H7 (cell line): ENCODE data around the gene XG. TPM values are rescaled to one million over a fixed set of nuclear protein-coding genes. Genes with fewer than 3 reads are reported as not detected.
"Not testable (repeated sequence)": the region's sequence is repeated elsewhere in the genome, so short reads cannot be mapped to it uniquely, and the experiment has no call there.

Source experiments
- DNase-seq: peaks from one replicate; pipeline ENCODE4 v3.0.0; 2012
- H3K27me3 ChIP-seq: 2 replicates; pipeline ENCODE4 v1.6.0; 2011; ENCODE audit warnings: mild to moderate bottlenecking, low read length; ENCODE audit not compliant: control insufficient read depth, insufficient read depth
- H3K36me3 ChIP-seq: replicated peaks from 2 replicates; pipeline ENCODE4 v1.5.1; 2011; ENCODE audit warnings: low read length; ENCODE audit not compliant: control insufficient read depth, insufficient read depth
- H3K4me3 ChIP-seq: 2 replicates; pipeline ENCODE4 v1.5.1; 2011; ENCODE audit warnings: low read depth, mild to moderate bottlenecking, control low read depth, low read length, moderate library complexity; ENCODE audit not compliant: insufficient read depth
- total RNA-seq: library from RNA; depleted of rRNA; stranded (reverse); fragments of >200 nt; shearing (Covaris generic); gene quantifications from 2 replicates; pipeline ENCODE4 v1.2.3, GENCODE V29; 2014; rRNA removed

Gene XG
- 0.17 and 0.67 TPM in 2 replicates for total RNA-seq

GRCh38 chrX:2751874-2752300 lies at the start of gene XG:
XG (plus strand) TSS chrX:2752040; CDS start chrX:2752275, 235 bp downstream.
- not testable (repeated sequence) for H3K36me3 ChIP-seq, DNase-seq, H3K27me3 ChIP-seq, H3K4me3 ChIP-seq

GRCh38 chrX:2703991-2704369 lies 47.9 kb upstream of the XG start:
- no peaks in the 10 kb centered on the region for H3K36me3 ChIP-seq
- DNase-seq, result peak; percentile 53
- no peak overlapping the region for H3K4me3 ChIP-seq
- no peaks in the 10 kb centered on the region for H3K27me3 ChIP-seq

GRCh38 chrX:2705046-2705832 lies 46.6 kb upstream of the XG start:
- no peaks in the 10 kb centered on the region for H3K27me3 ChIP-seq
- no peaks in the 10 kb centered on the region for H3K36me3 ChIP-seq
- no peak for DNase-seq
- H3K4me3 ChIP-seq, result no peak overlapping the region

GRCh38 chrX:2707334-2707760 lies 44.5 kb upstream of the XG start:
- DNase-seq, result peak; percentile 74
- no peak overlapping the region for H3K4me3 ChIP-seq
- H3K27me3 ChIP-seq, result no peaks in the 10 kb centered on the region
- H3K36me3 ChIP-seq, result no peaks in the 10 kb centered on the region

GRCh38 chrX:2708021-2708420 lies 43.8 kb upstream of the XG start:
- no peaks in the 10 kb centered on the region for H3K27me3 ChIP-seq
- no peak for DNase-seq
- no peaks in the 10 kb centered on the region; the same call in 1 of the 2 replicates for H3K36me3 ChIP-seq
- no peak overlapping the region for H3K4me3 ChIP-seq

GRCh38 chrX:2708592-2709188 lies 43.1 kb upstream of the XG start:
- no peaks in the 10 kb centered on the region for H3K27me3 ChIP-seq
- H3K4me3 ChIP-seq, result no peak overlapping the region
- no peaks in the 10 kb centered on the region; the same call in 1 of the 2 replicates for H3K36me3 ChIP-seq
- no peak for DNase-seq

GRCh38 chrX:2709556-2709955 lies 42.3 kb upstream of the XG start:
- Histone ChIP-seq H3K36me3 (no peaks in the 10 kb centered on the region; the same call in 1 of the 2 replicates), H3K4me3 (no peak overlapping the region), H3K27me3 (no peaks in the 10 kb centered on the region)
- DNase-seq, result no peak

GRCh38 chrX:2710041-2710840 lies 41.6 kb upstream of the XG start:
- no peaks in the 10 kb centered on the region; the same call in none of the 2 replicates for H3K36me3 ChIP-seq
- H3K27me3 ChIP-seq, result no peaks in the 10 kb centered on the region
- H3K4me3 ChIP-seq, result no peak overlapping the region
- DNase-seq, result peak; percentile 57

- DNase-seq, result no peak
- Histone ChIP-seq H3K36me3 (no peaks in the 10 kb centered on the region; the same call in none of the 2 replicates), H3K27me3 (no peaks in the 10 kb centered on the region), H3K4me3 (no peak overlapping the region)
These were observed 40.4 kb upstream of the XG start for GRCh38 chrX:2711441-2711840.

- H3K4me3 ChIP-seq, result no peak overlapping the region
- no peaks in the 10 kb centered on the region; the same call in none of the 2 replicates for H3K36me3 ChIP-seq
- no peak for DNase-seq
- H3K27me3 ChIP-seq, result no peaks in the 10 kb centered on the region
These were observed 39.4 kb upstream of the XG start for GRCh38 chrX:2712428-2712827.

GRCh38 chrX:2712890-2713840 lies 38.7 kb upstream of the XG start:
- DNase-seq, result no peak
- H3K27me3 ChIP-seq, result no peaks in the 10 kb centered on the region
- no peak overlapping the region for H3K4me3 ChIP-seq
- H3K36me3 ChIP-seq, result peaks cover 3% of the 10 kb centered on the region

- Histone ChIP-seq H3K27me3 (no peaks in the 10 kb centered on the region), H3K36me3 (peaks cover 3% of the 10 kb centered on the region), H3K4me3 (no peak overlapping the region)
- no peak for DNase-seq
These were observed 37.3 kb upstream of the XG start for GRCh38 chrX:2714551-2714950.

- no peak for DNase-seq
- H3K4me3 ChIP-seq, result no peak overlapping the region
- peaks cover 3% of the 10 kb centered on the region for H3K36me3 ChIP-seq
- no peaks in the 10 kb centered on the region for H3K27me3 ChIP-seq
These were observed 36.7 kb upstream of the XG start for GRCh38 chrX:2715066-2715600.
